ENCODE results near the gene PARD3. TPM values are rescaled to one million over a fixed set of nuclear protein-coding genes. Genes with fewer than 3 reads are reported as not detected.
"Not testable (repeated sequence)": the region's sequence is repeated elsewhere in the genome, so short reads cannot be mapped to it uniquely, and the experiment has no call there.

PARD3 gene
- total and polyA plus RNA-seq, 12 donors: 17.0 to 93.8 (median 47.3) TPM

- H3K27ac ChIP-seq: no peak overlapping the region
- no peaks in the 10 kb centered on the region for H3K9me3 ChIP-seq (replicated peaks in 1 of 3)
- no peak overlapping the region for H3K4me3 ChIP-seq
- 87 to 96% (median 92%) methylated on average over 6 of the region's 6 CpGs for WGBS, 4 donors
- no peak for DNase-seq
- no peaks in the 10 kb centered on the region for H3K27me3 ChIP-seq
- TF ChIP-seq CTCF (IDR thresholded peaks at IDR 0.05): no peak
- no peak for TF ChIP-seq POLR2A (IDR thresholded peaks at IDR 0.05)
- peaks cover 13 to 33% of the 10 kb centered on the region in 2 donors for H3K4me1 ChIP-seq (replicated peaks in 1 of 2)
- intact Hi-C loops (cut with DNase I): loop anchor here in 1 of 2 donors (10.0 kb wide), 1 partner anchor 132 kb away; no protein-coding TSS in a partner anchor
- no peaks in the 10 kb centered on the region for H3K36me3 ChIP-seq (replicated peaks in 1 of 2)
Observed at GRCh38 chr10:34797155-34797554, 17.9 kb downstream of the PARD3 start.

GRCh38 chr10:34796133-34796532, 19.0 kb downstream of the PARD3 start:
- no peak for TF ChIP-seq POLR2A (IDR thresholded peaks at IDR 0.05)
- TF ChIP-seq CTCF (IDR thresholded peaks at IDR 0.05): no peak
- Histone ChIP-seq H3K4me1 (replicated peaks in 1 of 2) (peaks cover 9 to 23% of the 10 kb centered on the region in 2 donors), H3K27me3 (no peaks in the 10 kb centered on the region), H3K27ac (no peak overlapping the region), H3K4me3 (no peak overlapping the region), H3K9me3 (replicated peaks in 1 of 3) (no peaks in the 10 kb centered on the region), H3K36me3 (replicated peaks in 1 of 2) (no peaks in the 10 kb centered on the region)
- DNase-seq: no peak
- intact Hi-C loops (cut with DNase I): loop anchor here in 1 of 2 donors (10.0 kb wide), 1 partner anchor 131 kb away; no protein-coding TSS in a partner anchor
- 90 to 97% (median 94%) methylated on average over 1 of the region's 1 CpG for WGBS, 4 donors

- Histone ChIP-seq H3K4me1 (replicated peaks in 1 of 2) (peaks cover 5 to 21% of the 10 kb centered on the region in 2 donors), H3K36me3 (replicated peaks in 1 of 2) (no peaks in the 10 kb centered on the region)
- WGBS, 4 donors: 86 to 100% (median 98%) methylated on average over 6 of the region's 6 CpGs
Observed at GRCh38 chr10:34795334-34795733, 19.8 kb downstream of the PARD3 start.

GRCh38 chr10:34794835-34795234, 20.3 kb downstream of the PARD3 start:
- TF ChIP-seq CTCF (IDR thresholded peaks at IDR 0.05): no peak
- no peak for TF ChIP-seq POLR2A (IDR thresholded peaks at IDR 0.05)
- intact Hi-C loops (cut with DNase I): loop anchor here in 1 of 2 donors (10.0 kb wide), 1 partner anchor 130 kb away; no protein-coding TSS in a partner anchor
- WGBS, 4 donors: 93 to 98% (median 93%) methylated on average over 3 to 4 of the region's 4 CpGs
- H3K27me3 ChIP-seq: no peaks in the 10 kb centered on the region
- H3K9me3 ChIP-seq (replicated peaks in 1 of 3): no peaks in the 10 kb centered on the region
- no peak overlapping the region for H3K4me3 ChIP-seq
- no peak overlapping the region for H3K27ac ChIP-seq
- H3K4me1 ChIP-seq (replicated peaks in 1 of 2): peaks cover 9 to 21% of the 10 kb centered on the region in 2 donors
- no peaks in the 10 kb centered on the region for H3K36me3 ChIP-seq (replicated peaks in 1 of 2)
- DNase-seq: no peak

More at GRCh38 chr10:34795334-34795733, 19.8 kb downstream of the PARD3 start:
- H3K27ac ChIP-seq: no peak overlapping the region
- H3K9me3 ChIP-seq (replicated peaks in 1 of 3): no peaks in the 10 kb centered on the region
- TF ChIP-seq POLR2A (IDR thresholded peaks at IDR 0.05): no peak
- no peak for TF ChIP-seq CTCF (IDR thresholded peaks at IDR 0.05)
- no peak for DNase-seq
- intact Hi-C loops (cut with DNase I): loop anchor here in 1 of 2 donors (10.0 kb wide), 1 partner anchor 131 kb away; no protein-coding TSS in a partner anchor
- no peak overlapping the region for H3K4me3 ChIP-seq
- H3K27me3 ChIP-seq: no peaks in the 10 kb centered on the region

GRCh38 chr10:34793581-34793980, 21.5 kb downstream of the PARD3 start:
- H3K4me3 ChIP-seq; DNase-seq; H3K36me3 ChIP-seq (replicated peaks in 1 of 2); H3K27ac ChIP-seq; H3K9me3 ChIP-seq (replicated peaks in 1 of 3); H3K27me3 ChIP-seq: not testable (repeated sequence)
- intact Hi-C loops (cut with DNase I): loop anchor here in 1 of 2 donors (10.0 kb wide), 1 partner anchor 129 kb away; no protein-coding TSS in a partner anchor
- H3K4me1 ChIP-seq (replicated peaks in 1 of 2): peaks cover 13 to 23% of the 10 kb centered on the region in 2 donors
- WGBS, 4 donors: 90 to 96% (median 95%) methylated on average over 5 of the region's 5 CpGs
